Glomerular visceral epithelial cell (primary cell): Measurements from ENCODE around the gene PTPRN2.
"Not testable (repeated sequence)": the region's sequence is repeated elsewhere in the genome, so short reads cannot be mapped to it uniquely, and the experiment has no call there.

Source experiments
- DNase-seq: peaks from one replicate; pipeline ENCODE4 v3.0.0-alpha.2; 2016; ENCODE audit errors: extremely low spot score

PTPRN2 gene

GRCh38 chr7:158053183-158053915, 534.3 kb downstream of the PTPRN2 start:
- DNase-seq: no peak

GRCh38 chr7:158052381-158053060, 535.1 kb downstream of the PTPRN2 start:
- DNase-seq: no peak

- no peak for DNase-seq
Measured at GRCh38 chr7:158051776-158052175, 535.8 kb downstream of the PTPRN2 start.

GRCh38 chr7:158050978-158051651, 536.5 kb downstream of the PTPRN2 start:
- no peak for DNase-seq

- no peak for DNase-seq
Measured at GRCh38 chr7:158050441-158050977, 537.1 kb downstream of the PTPRN2 start.

GRCh38 chr7:158049271-158049670, 538.4 kb downstream of the PTPRN2 start:
- no peak for DNase-seq

- DNase-seq: no peak
Measured at GRCh38 chr7:158048569-158048968, 539.1 kb downstream of the PTPRN2 start.

- DNase-seq: no peak
Measured at GRCh38 chr7:158047391-158048059, 540.1 kb downstream of the PTPRN2 start.

GRCh38 chr7:158046246-158046645, 541.4 kb downstream of the PTPRN2 start:
- not testable (repeated sequence) for DNase-seq

GRCh38 chr7:158044482-158044823, 543.2 kb downstream of the PTPRN2 start:
- no peak for DNase-seq

GRCh38 chr7:158043551-158044481, 543.8 kb downstream of the PTPRN2 start:
- no peak for DNase-seq

- DNase-seq: no peak
Measured at GRCh38 chr7:158042156-158042880, 545.3 kb downstream of the PTPRN2 start.

- no peak for DNase-seq
Measured at GRCh38 chr7:158040199-158040598, 547.4 kb downstream of the PTPRN2 start.

- DNase-seq: no peak
Measured at GRCh38 chr7:158039270-158039669, 548.4 kb downstream of the PTPRN2 start.

- DNase-seq: no peak
Measured at GRCh38 chr7:158037211-158037610, 550.4 kb downstream of the PTPRN2 start.

GRCh38 chr7:158035343-158035742, 552.3 kb downstream of the PTPRN2 start:
- DNase-seq: no peak

GRCh38 chr7:158034571-158034970, 553.1 kb downstream of the PTPRN2 start:
- DNase-seq: no peak

GRCh38 chr7:158033925-158034324, 553.7 kb downstream of the PTPRN2 start:
- not testable (repeated sequence) for DNase-seq

GRCh38 chr7:158033196-158033595, 554.4 kb downstream of the PTPRN2 start:
- no peak for DNase-seq

- no peak for DNase-seq
Measured at GRCh38 chr7:158032561-158033115, 555.0 kb downstream of the PTPRN2 start.
